IMR-90 (cell line): ENCODE data around the gene DPYD. TPM values are rescaled to one million over a fixed set of nuclear protein-coding genes. Genes with fewer than 3 reads are reported as not detected.

ENCODE experiments used
- ATAC-seq: fragments of 200-7000 bp; cut with Tn5 transposase; 2 replicates; pipeline ENCODE4 v1.9.1; 2020; ENCODE audit warnings: low read depth, mild to moderate bottlenecking, moderate library complexity
- BruUV-seq: library from RNA; stranded (reverse); fragments of 400-500 nt; replicated peaks from 2 replicates; lab custom pipeline; 2021; lab: Mats Ljungman, UMichigan
- CTCF ChIA-PET: fragments of 300-600 bp; formaldehyde crosslinking; extraction: SDS; loops from one replicate; lab custom pipeline; 2021; ENCODE audit warnings: antibody characterized with exemption; lab: Yijun Ruan, JAX
- POLR2A ChIA-PET: fragments of 300-600 bp; sonication (Branson Sonifier 250); formaldehyde crosslinking; loops from one replicate; lab custom pipeline; 2022; ENCODE audit warnings: antibody characterized with exemption; ENCODE audit not compliant: unreplicated experiment; lab: Charles Lee
- DNase-seq: peaks from one replicate; pipeline ENCODE4 v3.0.0; 2013
- H2AFZ ChIP-seq: replicated peaks from 2 replicates; pipeline ENCODE3; 2013; ENCODE audit warnings: low read length, mild to moderate bottlenecking; ENCODE audit not compliant: poor library complexity
- H2AK5ac ChIP-seq: 2 replicates; pipeline ENCODE4 v1.6.1; 2013; ENCODE audit warnings: low read depth, low read length, inconsistent platforms
- H2AK9ac ChIP-seq: replicated peaks from 2 replicates; pipeline ENCODE3; 2013; ENCODE audit warnings: mild to moderate bottlenecking, low read depth, low read length, moderate library complexity; ENCODE audit not compliant: poor library complexity
- H2BK120ac ChIP-seq: 2 replicates; pipeline ENCODE4 v1.6.1; 2013; ENCODE audit warnings: low read depth, low read length, inconsistent platforms
- H2BK15ac ChIP-seq: 3 replicates; pipeline ENCODE4 v1.6.1; 2013; ENCODE audit warnings: low read depth, low read length, inconsistent platforms
- H2BK20ac ChIP-seq: 2 replicates; pipeline ENCODE4 v1.6.1; 2013; ENCODE audit warnings: low read depth, mild to moderate bottlenecking, inconsistent platforms, low read length, moderate library complexity
- H2BK5ac ChIP-seq: 2 replicates; pipeline ENCODE4 v1.6.1; 2013; ENCODE audit warnings: mild to moderate bottlenecking, low read depth, low read length, inconsistent platforms; ENCODE audit not compliant: poor library complexity, severe bottlenecking
- H3K14ac ChIP-seq: replicated peaks from 2 replicates; pipeline ENCODE4 v1.6.1; 2013; ENCODE audit warnings: low read depth, low read length, inconsistent platforms
- H3K18ac ChIP-seq: 2 replicates; pipeline ENCODE4 v1.6.1; 2013; ENCODE audit warnings: low read depth, low read length, control low read depth
- H3K23ac ChIP-seq: 2 replicates; pipeline ENCODE4 v1.6.1; 2013; ENCODE audit warnings: low read depth, low read length, inconsistent platforms
- H3K27ac ChIP-seq: 2 replicates; pipeline ENCODE4 v1.5.1; 2013; ENCODE audit warnings: mild to moderate bottlenecking, control low read depth, low read length; ENCODE audit not compliant: insufficient read depth
- H3K27me3 ChIP-seq: 2 replicates; pipeline ENCODE4 v1.6.1; 2013; ENCODE audit warnings: low read length; ENCODE audit not compliant: control insufficient read depth, insufficient read depth
- H3K36me3 ChIP-seq: 2 replicates; pipeline ENCODE4 v1.6.1; 2013; ENCODE audit warnings: low read length, mixed read lengths; ENCODE audit not compliant: control insufficient read depth, insufficient read depth
- H3K4ac ChIP-seq: 2 replicates; pipeline ENCODE4 v1.6.1; 2013; ENCODE audit warnings: low read depth, low read length, inconsistent platforms
- H3K4me1 ChIP-seq: 2 replicates; pipeline ENCODE4 v1.6.1; 2013; ENCODE audit warnings: low read length, mixed read lengths; ENCODE audit not compliant: control insufficient read depth, insufficient read depth
- H3K4me2 ChIP-seq: 2 replicates; pipeline ENCODE4 v1.6.1; 2013; ENCODE audit warnings: low read depth, mild to moderate bottlenecking, control low read depth, low read length, moderate library complexity
- H3K4me3 ChIP-seq: 2 replicates; pipeline ENCODE4 v1.5.1; 2013; ENCODE audit warnings: low read depth, mild to moderate bottlenecking, control low read depth, low read length, moderate library complexity; ENCODE audit not compliant: insufficient read depth
- H3K56ac ChIP-seq: 2 replicates; pipeline ENCODE4 v1.6.1; 2013; ENCODE audit warnings: low read length, inconsistent platforms; ENCODE audit not compliant: insufficient read depth; ENCODE audit errors: extremely low read depth
- H3K79me1 ChIP-seq, 2 experiments: 2 replicates each; pipeline ENCODE4 v1.6.1; 2013; ENCODE audit warnings: low read length in 2 of 2, inconsistent platforms in 1 of 2, low read depth in 1 of 2
- H3K9ac ChIP-seq: 2 replicates; pipeline ENCODE4 v1.6.1; 2013; ENCODE audit warnings: low read depth, low read length, control low read depth
- H3K9me1 ChIP-seq: 2 replicates; pipeline ENCODE4 v1.6.1; 2013; ENCODE audit warnings: low read length, inconsistent platforms; ENCODE audit not compliant: insufficient read depth
- H3K9me3 ChIP-seq: 2 replicates; pipeline ENCODE4 v1.6.1; 2013; ENCODE audit warnings: low read length; ENCODE audit not compliant: control insufficient read depth, insufficient read depth
- H4K20me1 ChIP-seq: 2 replicates; pipeline ENCODE4 v1.6.1; 2013; ENCODE audit warnings: low read length, inconsistent platforms; ENCODE audit not compliant: insufficient read depth
- H4K5ac ChIP-seq: 2 replicates; pipeline ENCODE4 v1.6.1; 2013; ENCODE audit warnings: mild to moderate bottlenecking, low read depth, low read length, control low read depth
- H4K8ac ChIP-seq, 2 experiments: 2 replicates each; pipeline ENCODE4 v1.6.1; 2013; ENCODE audit warnings: low read depth in 2 of 2, low read length in 2 of 2, control low read depth in 1 of 2, inconsistent platforms in 1 of 2
- H4K91ac ChIP-seq: 2 replicates; pipeline ENCODE4 v1.6.1; 2013; ENCODE audit warnings: low read depth, low read length, inconsistent platforms; ENCODE audit not compliant: insufficient read depth
- MAZ ChIP-seq: IDR thresholded peaks from 2 replicates; pipeline ENCODE4 v1.6.1; 2012; ENCODE audit warnings: low read depth, mild to moderate bottlenecking, low read length, improper control_type of control experiment, moderate library complexity, borderline replicate concordance
- SMC3 ChIP-seq: fragments of 150-350 bp; IDR thresholded peaks from 2 replicates; pipeline ENCODE4 v1.6.1; 2016; ENCODE audit warnings: low read depth, mild to moderate bottlenecking, antibody characterized with exemption, low read length, moderate library complexity
- USF2 ChIP-seq: fragments of 150-350 bp; IDR thresholded peaks from 2 replicates; pipeline ENCODE4 v1.6.1; 2017; ENCODE audit warnings: mild to moderate bottlenecking, antibody characterized with exemption, low read length, low read depth
- WGBS, 2 experiments: methylation state at CpG; one replicate each; pipeline versions ENCODE4 v1.1.5 to v1.1.7; 2013; ENCODE audit warnings: missing lambda C conversion rate in 2 of 2; ENCODE audit not compliant: insufficient read length in 1 of 2; ENCODE audit errors: extremely low coverage in 2 of 2; 5-methylcytosine and 5-hydroxymethylcytosine counted together
- dilution Hi-C: fragments of 300-500 bp; cut with HindIII; formaldehyde crosslinking; loops from one replicate; pipeline ENCODE4 v1.14.3; 2018; ENCODE audit warnings: low sequenced_read_pairs; ENCODE audit not compliant: unreplicated experiment
- in situ Hi-C: fragments of 300-500 bp; cut with MboI; formaldehyde crosslinking; loops from 3 replicates; pipeline ENCODE4 v1.14.3; 2019; ENCODE audit warnings: low sequenced_read_pairs, inconsistent platforms, mixed read lengths
- intact Hi-C: fragments of 100-400 bp; cut with micrococcal nuclease; formaldehyde crosslinking; loops from 2 replicates; pipeline ENCODE4 v1.10.0; 2022
- polyA plus RNA-seq, 3 experiments: library from polyadenylated mRNA; depleted of rRNA; stranded (reverse); fragments of >200 nt; gene quantifications; 2 replicates each; pipeline ENCODE4 v1.2.3, GENCODE V29; 2012; ENCODE audit warnings: low replicate concordance in 1 of 3
- total RNA-seq: library from RNA; depleted of rRNA; stranded (reverse); fragments of >200 nt; gene quantifications from 2 replicates; pipeline ENCODE4 v1.2.3, GENCODE V29; 2012

Gene DPYD
- total and polyA plus RNA-seq, 2 of the 4 experiments (the other 2 are of a cell fraction): 9.3 to 47.3 TPM

- DNase-seq: no peak
- no peak overlapping the region for H2AK5ac ChIP-seq
- POLR2A ChIA-PET: no interaction called here
Observed at GRCh38 chr1:97366984-97367383, 553.9 kb downstream of the DPYD start.

More at GRCh38 chr1:97366984-97367383, 553.9 kb downstream of the DPYD start:
- WGBS, 2 experiments: no CpG with 5 or more reads among the region's 3 CpGs
- H2BK5ac ChIP-seq: no peak overlapping the region
- H4K91ac ChIP-seq: no peak overlapping the region
- H3K9me3 ChIP-seq: no peaks in the 10 kb centered on the region
- no peak overlapping the region for H3K4me3 ChIP-seq
- no peaks in the 10 kb centered on the region for H3K27me3 ChIP-seq
- H3K4me1 ChIP-seq: peaks cover 4% of the 10 kb centered on the region
- H3K4me2 ChIP-seq: no peak overlapping the region
- no peak overlapping the region for H2AK9ac ChIP-seq
- dilution Hi-C loops: no loop called here
- H2BK20ac ChIP-seq: no peak overlapping the region
- H3K4ac ChIP-seq: no peak overlapping the region
- no peak overlapping the region for H3K9ac ChIP-seq
- H4K20me1 ChIP-seq: no peaks in the 10 kb centered on the region
- intact Hi-C loops: no loop called here
- H3K56ac ChIP-seq: no peak overlapping the region
- H3K9me1 ChIP-seq: no peaks in the 10 kb centered on the region
- no peak for TF ChIP-seq SMC3
- TF ChIP-seq MAZ: no peak
- no peak for TF ChIP-seq USF2
- no peak overlapping the region for H4K8ac ChIP-seq
- no peak overlapping the region for H2BK15ac ChIP-seq
- CTCF ChIA-PET: no interaction called here
- BruUV-seq: no TSS peak
- H3K79me1 ChIP-seq: no peaks in the 10 kb centered on the region
- H2BK120ac ChIP-seq: no peak overlapping the region
- ATAC-seq: no peak
- H3K27ac ChIP-seq: no peak overlapping the region
- in situ Hi-C loops: no loop called here
- H3K23ac ChIP-seq: no peak overlapping the region
- no peak overlapping the region for H3K18ac ChIP-seq
- no peak overlapping the region for H3K14ac ChIP-seq
- H4K5ac ChIP-seq: no peak overlapping the region
- no peaks in the 10 kb centered on the region for H3K36me3 ChIP-seq
- no peak overlapping the region for H2AFZ ChIP-seq
